Measurements from ENCODE around the gene SMARCE1.

Gene SMARCE1

GRCh38 chr17:40577611-40578065 is 70.0 kb downstream of the SMARCE1 start:
- DNase-seq = no peak

- DNase-seq = no peak
Measured at GRCh38 chr17:40576113-40576740, 71.4 kb downstream of the SMARCE1 start.

Data from NCI-H1092 (cell line).